HG03432 (cell line): ENCODE results near the gene PKM.
"Not testable (repeated sequence)": the region's sequence is repeated elsewhere in the genome, so short reads cannot be mapped to it uniquely, and the experiment has no call there.

Source experiments
- ATAC-seq: cut with Tn5 transposase; IDR thresholded peaks from one replicate; pipeline ENCODE4 v1.9.1; 2021; ENCODE audit warnings: mild to moderate bottlenecking, moderate library complexity; ENCODE audit not compliant: unreplicated experiment

Gene PKM

DNA sequence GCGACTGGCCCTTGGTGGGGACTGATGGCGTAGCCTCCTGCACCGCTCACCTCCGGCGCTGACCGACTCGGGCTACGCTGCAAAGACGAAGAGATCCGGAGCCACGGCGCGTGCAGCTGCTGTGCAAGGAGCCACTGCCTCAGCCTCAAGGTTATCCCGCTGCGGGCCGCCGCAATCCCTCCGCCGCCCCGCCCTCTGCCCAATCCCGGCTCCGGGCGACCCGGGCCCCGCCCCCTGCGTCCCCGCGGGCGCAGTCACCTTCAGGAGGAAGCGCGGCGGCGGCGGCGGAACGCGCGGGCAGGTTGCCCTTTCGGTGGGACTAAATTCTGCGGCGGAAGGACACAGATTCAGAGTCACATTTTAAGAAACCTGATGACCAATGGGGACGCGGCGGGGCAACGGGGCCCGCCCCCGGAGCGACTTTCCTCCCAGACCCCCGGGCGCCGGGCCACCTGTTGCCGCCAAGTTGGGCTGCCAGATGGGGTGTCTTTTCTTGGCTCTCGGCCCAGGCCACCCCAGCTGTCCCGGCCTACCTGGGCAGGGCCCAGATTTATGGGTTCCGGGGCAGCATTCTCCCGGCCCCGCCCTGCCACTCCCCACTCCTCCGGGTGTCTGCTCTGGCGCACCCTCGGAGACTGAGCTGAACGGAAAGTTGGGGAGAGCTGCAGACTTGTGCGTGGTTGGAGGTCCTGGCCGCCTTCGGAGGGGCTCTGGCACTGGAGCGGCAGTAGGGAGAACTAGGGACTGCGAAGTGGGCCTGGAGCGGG is at the start of gene PKM:
Gene PKM (minus strand): TSS at position 125 of the 767 bp plus-strand sequence. CDS start 12,093 bp downstream, outside the sequence.
- ATAC-seq: peak; percentile 46

DNA sequence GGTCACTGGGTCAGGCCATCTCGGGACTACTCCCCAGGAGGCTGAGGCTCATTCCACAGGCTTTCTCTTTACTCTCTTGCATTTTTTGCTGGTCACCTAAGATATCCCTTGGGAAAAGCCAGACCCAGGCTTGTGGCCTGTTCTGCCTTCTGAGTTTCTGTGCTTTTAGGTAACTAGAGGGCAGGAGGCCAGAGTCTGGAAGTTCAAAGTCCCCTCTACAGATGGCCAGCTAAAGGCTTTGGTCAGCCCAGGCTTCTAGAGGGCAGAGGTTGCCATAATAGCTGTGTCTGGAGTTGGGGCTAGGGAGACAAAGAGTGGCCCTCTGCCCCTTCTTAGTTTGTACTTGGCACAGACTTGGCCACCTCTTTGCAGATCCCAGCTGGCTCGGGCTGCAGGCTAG is 49.8 kb upstream of the PKM start:
- no peak for ATAC-seq

DNA sequence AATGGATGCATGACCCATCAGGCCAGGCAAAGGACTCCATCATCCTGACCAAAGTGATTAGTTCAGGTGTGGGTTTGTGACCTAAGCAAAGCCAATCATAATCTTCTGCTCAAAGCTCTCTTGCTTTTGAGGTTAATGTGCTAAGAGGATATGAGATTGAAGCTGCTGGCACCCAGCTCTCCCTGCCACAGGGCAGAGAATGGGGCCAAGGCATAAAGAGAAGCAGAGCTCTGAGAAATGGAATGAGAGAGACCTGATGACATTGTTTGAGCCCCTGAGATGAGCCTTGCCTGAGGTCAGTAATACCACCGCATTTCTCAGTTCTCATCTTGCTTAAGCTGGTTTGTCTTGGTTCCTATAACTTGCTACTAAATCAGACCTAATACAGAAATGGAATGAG is 47.7 kb upstream of the PKM start:
- no peak for ATAC-seq

DNA sequence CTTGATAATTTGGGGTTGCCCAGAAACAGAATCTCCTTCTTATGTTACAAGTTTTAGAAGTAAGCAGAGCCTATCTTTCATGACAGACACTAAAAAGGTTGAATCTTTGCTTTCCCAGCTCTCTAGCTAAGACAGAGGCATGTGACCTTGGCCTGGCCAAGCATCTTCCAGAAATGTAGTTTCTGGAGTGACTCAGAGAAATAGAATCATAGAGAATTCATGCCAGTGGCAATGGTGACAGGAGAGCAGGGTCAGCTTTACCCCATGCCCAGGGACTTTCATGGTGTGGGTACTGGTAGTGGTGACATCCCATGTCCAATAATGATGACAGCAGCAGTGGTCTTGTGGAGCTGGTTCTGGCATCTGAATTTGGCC is 45.3 kb upstream of the PKM start:
- ATAC-seq: no peak

DNA sequence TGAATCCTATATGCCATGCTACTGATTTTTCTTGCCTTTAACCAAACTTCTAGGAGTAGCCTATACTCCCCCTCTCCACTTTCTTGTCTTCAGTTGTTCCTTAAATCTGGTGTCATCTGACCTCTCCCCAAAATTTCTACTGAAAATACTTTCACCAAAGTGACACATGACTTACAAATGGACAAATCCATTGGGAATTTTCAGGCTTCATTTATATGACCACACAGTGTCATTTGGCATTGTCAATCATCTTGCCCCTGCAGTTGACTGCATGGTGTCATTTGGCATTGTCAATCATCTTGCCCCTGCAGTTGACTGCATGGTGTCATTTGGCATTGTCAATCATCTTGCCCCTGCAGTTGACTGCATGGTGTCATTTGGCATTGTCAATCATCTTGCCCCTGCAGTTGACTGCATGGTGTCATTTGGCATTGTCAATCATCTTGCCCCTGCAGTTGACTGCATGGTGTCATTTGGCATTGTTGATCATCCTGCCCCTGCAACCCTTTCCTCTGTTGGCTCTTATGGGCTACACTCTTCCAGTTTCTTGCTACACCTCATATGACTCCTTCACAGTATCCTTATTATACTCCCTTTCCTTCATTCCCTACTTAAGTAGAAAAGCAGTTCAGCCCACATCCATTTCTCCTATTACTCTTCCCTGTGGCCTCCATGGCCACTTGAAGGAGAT is 44.8 kb upstream of the PKM start:
- not testable (repeated sequence) for ATAC-seq

DNA sequence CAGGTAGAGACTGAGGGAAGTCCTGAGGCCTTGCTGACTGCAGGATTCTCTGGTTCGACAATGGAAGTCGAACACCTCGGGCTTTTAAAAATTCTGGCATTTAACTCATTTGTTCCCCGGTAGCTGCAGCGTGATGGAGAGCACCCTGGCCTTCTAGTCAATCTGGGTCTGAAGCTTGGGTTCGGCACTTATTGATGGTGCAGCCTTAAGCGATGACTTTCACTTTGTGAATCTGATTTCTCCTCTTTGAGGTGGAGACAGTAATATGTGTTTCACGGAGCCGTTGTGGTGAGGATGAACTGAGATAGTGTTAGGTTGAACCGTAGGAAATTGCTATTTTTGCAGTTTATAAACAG is 42.0 kb upstream of the PKM start:
- no peak for ATAC-seq

DNA sequence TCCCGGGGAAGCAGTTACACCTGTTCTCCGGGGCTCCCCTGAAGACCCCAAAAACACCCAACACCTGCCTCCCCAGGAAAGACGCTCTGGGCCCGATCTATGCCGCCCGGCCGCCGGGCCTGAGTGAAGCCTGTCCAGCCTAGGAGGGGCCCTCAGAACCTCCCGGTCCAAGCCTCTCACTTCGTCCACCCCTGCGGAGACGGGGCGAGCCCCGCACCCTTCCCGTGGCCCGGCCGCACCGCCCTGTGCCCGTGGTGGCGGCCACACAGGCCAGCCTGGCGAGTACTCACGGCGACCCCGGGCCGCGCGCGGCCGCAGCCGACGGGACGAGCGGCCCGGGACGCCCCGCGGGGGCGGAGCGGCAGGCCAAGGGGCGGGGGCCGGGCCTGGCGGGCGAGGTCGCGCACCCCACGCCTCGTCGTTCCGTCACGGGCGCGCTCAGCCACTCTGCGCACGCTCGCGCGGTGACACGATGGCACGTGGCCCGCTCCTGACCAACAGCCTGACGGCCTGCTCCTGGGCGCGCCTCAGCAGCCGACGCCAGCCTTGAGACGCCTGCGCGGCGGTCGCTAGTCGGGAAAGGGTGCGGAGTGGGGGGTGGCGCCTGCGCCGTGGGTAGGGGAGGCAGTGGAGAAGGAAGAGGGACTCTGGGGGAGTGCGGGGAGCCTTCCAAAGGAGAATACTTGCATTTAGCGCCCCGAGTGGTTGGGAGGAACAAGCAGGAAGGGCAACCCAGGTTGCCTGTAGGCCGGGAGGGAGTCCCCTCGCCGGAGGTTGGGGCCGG is 41.4 kb upstream of the PKM start, which contains the start of gene PARP6:
Gene PARP6 (minus strand): TSS at position 342 of the 784 bp plus-strand sequence. CDS start 5,077 bp downstream, outside the sequence.
- peak; percentile 95 for ATAC-seq

DNA sequence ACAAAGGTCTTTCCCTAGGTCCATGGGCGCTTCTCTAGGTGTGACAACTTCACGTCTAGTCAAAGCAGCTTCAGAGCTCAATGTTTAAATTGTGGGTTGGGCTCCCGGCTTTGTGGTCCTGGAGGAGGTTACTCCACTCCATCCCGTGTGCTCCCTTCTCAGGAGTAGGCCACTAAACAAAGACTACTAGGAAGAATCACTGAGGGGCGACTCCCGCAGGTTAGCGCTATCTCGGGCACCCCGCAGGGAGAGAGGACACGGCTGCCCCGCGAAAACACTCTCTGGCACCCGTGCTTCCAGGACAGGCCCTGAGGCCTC is 40.9 kb upstream of the PKM start:
- ATAC-seq: no peak

DNA sequence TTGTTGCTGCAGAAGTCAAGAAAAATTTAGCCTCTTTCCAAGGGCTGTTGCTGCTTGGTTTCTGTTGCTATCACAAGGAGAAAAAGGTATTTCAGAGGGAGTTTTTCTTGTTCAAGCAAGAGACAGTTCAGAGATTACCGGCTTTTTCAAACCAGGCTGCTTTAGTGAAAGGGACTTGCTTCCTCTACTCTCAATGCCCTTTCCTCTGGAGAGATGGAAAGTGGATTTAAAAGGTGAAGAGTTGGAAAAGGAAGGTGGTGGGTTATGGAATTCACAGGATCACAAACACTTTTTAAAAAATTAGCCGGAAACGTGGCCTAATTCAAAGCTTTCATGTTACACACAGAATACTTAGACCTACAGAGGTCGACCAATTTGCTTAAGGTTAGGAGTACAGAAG is 40.2 kb upstream of the PKM start:
- no peak for ATAC-seq

DNA sequence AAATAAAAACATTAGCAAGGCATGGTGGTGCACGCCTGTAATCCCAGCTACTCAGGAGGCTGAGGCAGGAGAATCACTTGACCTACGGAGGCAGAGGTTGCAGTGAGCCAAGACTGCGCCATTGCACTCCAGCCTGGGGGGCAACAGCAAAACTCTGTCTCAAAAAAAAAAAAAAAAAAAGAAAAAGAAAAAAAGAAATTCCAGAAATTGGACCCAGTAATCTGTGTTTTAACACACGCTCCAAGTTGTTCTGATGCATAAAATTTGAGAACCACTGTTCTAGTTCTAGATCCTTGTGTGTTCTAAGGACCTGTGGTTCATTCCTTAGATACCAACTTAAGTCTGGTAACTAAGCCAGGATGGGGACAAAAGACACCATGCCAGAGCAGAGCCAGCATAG is 38.7 kb upstream of the PKM start:
- no peak for ATAC-seq

DNA sequence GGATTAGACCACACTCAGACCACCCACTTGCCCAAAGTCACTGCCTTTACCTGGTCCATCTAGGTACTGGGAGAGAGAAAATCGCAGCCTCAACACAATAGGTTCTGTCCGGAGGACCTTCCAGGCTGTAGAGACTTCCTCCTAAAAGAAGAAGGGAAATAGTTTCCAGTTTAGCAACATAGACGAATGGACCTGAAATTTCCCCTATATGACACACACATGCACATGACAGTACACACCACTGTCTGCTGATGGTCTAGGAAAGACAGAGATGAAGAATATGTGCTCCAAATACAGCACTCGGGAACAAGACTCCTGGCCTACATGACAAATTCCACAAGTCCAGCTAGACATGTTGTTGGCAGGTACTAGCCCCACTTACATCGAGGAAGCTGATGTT is 34.0 kb upstream of the PKM start:
- ATAC-seq: no peak

DNA sequence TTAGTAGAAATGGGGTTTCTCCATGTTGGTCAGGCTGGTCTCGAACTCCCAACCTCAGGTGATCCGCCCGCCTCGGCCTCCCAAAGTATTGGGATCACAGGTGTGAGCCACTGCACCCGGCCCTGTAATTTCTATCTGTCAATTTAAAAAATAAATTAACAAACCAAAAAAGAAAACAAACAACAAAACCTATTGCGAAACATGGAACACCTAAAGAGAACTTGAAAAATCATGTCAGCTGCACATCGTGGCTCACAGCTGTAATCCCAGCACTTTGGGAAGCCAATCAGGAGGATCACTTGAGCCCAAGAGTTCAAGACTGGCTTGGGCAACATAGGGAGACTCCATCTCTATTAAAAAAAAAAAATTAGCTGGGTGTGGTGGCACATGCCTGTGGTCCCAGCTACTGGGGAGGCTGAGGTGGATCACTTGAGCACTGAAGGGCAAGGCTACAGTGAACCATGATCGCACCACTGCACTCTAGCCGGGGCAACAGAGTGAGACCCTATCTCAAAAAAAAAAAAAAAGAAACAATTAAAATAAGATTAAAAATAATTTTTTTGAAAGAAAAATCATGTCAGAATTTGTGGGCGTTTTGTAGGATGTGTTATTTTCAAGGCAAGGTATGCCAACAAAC is 21.8 kb upstream of the PKM start:
- ATAC-seq: no peak

DNA sequence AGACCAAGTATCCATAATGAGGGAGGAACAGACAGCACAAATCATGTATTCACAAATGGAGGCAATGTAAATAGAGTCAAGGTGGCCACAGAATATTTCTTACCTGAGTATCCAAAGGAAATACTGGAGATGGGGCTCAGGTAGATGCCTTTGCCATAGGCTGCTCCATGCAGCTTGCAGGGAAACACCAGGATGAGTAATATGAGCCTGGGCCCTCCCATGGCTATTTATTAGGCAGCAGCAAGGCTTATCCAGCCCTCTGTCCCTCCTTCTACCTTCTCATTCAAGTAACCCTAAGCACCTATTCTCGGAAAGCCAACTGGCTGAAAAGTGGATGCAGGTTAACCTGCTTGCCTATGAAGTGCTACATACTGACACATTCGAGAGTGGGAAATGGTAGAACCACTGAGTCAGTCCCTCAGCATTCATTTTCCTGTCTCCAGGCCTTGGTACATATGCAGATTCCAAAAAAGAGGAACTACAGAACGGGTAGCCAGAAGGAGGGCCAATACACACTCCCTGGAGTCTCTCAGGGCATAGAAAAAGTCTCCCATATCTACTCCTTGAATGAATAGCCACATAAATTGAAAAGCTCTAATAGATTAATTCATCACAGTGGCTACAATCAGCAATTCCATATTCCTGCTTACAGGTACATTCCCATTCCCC is 18.3 kb upstream of the PKM start:
- ATAC-seq: no peak

DNA sequence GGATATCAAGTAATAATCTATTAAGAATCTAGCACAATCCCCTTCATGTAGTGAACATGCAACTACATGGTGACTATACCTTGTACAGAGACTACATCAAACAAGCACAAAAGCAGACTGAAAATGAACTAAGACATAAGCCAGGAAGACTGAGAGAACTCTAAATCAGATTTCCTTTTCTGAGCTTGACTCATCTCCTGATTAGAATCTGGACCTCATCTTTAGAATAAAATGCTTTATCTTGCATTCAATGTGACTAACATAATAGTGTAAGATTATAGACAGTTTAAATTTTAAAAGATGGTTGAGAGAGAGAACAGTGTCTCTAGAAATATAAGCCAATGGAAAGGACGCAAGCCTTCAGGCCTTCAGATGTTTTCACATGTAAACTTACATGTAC is 17.5 kb upstream of the PKM start:
- no peak for ATAC-seq

DNA sequence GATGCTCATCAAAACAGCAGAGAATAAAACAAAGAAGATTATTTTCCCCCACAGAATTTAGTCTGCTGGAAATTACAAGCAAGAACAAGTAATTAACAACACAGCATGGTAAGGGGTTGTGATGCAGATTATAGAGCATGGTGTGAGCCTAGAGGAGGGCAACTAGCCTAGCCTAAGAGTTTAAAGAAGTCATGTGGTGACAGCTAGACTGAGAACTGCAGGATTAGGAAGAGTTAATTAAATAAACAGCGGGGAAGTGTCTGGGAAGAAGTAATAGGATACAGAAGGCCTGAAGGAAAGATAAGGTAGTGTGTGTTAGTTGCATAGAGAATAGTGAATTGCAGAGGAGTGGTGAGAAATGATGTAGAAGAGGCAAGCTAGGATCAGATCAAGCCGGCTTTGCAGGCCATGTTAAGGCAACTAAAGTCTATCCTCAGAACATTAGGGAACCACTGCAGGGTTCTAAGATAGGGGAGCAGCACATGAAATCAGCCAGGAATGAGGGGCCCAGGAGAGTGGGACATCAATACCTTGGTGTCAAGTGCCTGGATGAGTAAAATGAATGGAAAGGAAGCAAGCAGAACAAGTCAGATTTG is 11.9 kb upstream of the PKM start:
- no peak for ATAC-seq

DNA sequence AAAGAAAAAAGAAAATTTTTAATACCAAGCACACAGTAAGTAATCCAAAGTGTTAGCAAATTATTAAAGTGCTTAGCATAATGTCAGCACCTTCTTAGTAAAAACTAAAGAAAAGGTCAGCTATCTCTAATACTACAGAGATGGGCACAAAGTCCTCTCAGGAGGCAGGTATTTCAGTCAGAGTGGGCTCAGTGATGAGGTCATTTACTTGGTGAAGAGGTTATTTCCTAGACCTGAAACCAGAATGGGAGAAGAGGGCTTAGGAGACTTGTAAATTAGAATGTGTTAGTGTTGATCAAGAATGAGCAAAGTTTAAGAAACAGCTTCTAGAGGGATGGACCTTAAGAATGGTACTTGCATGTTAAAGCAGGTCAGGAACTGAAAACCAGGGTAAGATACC is 8.7 kb upstream of the PKM start:
- ATAC-seq: no peak

DNA sequence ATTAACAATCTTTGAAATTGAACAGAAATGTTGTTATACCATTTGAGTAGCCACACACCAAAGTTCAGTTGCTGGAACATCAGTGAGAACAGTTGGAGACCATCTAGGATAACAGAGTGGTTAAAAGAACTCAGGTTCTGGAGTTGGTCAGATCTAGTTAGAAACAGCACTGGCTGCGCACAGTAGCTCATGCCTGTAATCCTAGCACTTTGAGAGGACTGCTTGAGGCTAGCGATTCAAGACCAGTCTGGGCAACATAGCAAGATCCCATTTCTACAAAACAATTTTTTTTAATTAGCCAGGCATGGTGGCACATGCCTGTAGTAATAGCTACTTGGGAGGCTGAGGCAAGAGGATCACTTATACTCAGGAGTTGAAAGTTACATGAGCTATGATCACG is 7.6 kb upstream of the PKM start:
- ATAC-seq: no peak

DNA sequence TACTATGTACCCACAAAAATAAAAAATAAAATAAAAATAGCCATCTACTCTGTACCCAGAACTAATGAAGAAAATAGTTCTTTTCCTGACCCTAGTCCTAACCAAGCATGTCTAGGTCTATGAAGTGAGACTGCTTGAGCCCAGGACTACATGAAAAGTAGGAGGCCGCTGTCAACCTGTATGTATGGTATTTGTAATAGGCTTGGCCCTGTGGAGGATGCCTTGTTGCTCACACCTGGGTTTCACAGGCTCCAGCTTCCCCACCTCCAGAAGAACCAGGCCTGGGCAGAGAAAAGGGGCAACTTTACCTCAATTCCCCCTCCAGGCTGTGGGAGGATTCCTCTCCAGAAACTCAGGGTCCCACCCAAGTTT is 6.8 kb upstream of the PKM start:
- ATAC-seq: no peak

DNA sequence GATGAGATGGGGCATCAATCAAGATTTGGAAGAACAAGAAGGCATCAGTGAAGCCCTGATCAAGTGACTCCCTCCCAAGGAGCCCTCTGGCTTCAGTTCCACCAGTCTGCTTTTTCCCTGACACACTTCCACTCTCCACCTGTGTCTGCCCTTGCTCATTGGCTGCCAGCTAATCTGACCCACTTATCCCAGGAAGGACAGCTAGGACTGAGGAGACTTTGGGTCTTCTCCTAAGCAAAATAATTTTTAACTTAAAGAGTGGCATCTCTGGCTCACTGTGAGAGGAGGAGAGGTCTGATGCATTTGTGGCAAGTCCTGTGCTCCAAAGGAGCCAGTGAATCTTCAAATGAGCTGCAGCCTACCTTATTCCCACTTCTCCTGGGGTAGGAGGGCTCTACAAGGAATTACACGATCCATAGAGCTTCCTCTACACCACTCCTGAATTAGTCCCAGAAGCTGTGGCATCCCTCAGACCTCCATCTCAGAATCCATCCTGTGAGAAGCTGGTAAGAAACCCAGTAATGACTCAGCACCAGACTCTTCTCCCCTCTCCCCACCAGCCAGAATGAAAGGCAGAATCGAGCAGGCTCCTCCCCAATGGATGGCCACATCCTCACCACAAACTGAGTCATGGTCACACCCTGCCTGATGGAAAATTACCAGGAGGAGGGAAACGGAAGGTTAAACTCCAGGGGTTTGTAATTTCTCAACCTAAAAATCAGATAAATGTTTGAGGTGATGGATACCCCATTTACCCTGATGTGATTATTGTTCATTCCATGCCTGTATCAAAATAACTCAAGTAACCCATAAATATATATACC is 6.3 kb upstream of the PKM start:
- peak; percentile 85 for ATAC-seq
